ENCODE results near the gene TMED8. TPM values are rescaled to one million over a fixed set of nuclear protein-coding genes. Genes with fewer than 3 reads are reported as not detected.

The TMED8 gene
- total RNA-seq, 1 donor from 2014 or later: 10.7 TPM

DNA sequence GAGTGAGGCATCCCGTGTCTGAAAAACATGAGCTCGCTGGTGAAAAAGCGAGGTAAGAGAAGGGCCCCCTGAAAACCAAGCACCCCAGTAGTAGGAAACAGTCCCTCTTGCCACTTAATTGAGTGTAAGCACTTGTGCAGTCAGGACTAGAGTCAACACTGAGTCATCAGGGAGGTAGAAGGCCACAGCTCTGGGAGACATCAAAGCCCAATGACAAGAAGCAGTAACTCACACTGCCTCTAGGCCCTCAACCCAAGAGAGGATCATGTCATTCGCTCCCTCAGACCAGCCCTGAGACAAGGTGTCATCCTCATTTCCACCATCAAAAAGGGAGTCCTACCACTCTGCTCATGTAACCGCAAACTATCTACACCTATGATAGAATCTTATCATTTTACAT lies 74.0 kb downstream of the TMED8 start:
- DNase-seq (ENCODE audit: extremely low read depth, low read depth, low spot score): no peak

DNA sequence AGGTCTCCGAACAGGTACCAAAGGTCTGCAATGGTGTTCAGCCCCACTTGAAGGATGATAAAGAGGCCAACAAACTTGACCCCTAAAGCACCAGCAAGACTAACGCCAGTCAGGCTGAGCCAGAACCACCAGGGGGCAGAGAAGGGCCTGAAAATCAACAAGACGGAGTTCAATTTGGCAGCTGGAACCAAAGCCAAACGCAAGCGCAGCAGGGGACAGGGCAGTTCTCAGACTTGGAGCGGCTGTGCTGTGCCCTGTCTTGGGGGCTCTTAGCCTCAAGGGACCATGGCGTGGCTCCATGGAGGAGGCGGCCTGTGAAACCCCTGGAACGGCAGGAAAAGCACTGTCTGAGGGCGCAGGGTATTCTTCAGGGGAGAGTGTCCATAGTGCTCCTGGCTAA lies 75.8 kb downstream of the TMED8 start:
- DNase-seq (ENCODE audit: extremely low read depth, low read depth, low spot score): peak; percentile 60

- DNase-seq (ENCODE audit: extremely low read depth, low read depth, low spot score): no peak
Measured at GRCh38 chr14:77299771-77300170, 77.1 kb downstream of the TMED8 start.

GRCh38 chr14:77296906-77297305 lies 80.0 kb downstream of the TMED8 start:
- no peak for DNase-seq (ENCODE audit: extremely low read depth, low read depth, low spot score)

GRCh38 chr14:77296155-77296554 lies 80.7 kb downstream of the TMED8 start:
- DNase-seq (ENCODE audit: extremely low read depth, low read depth, low spot score): no peak

DNA sequence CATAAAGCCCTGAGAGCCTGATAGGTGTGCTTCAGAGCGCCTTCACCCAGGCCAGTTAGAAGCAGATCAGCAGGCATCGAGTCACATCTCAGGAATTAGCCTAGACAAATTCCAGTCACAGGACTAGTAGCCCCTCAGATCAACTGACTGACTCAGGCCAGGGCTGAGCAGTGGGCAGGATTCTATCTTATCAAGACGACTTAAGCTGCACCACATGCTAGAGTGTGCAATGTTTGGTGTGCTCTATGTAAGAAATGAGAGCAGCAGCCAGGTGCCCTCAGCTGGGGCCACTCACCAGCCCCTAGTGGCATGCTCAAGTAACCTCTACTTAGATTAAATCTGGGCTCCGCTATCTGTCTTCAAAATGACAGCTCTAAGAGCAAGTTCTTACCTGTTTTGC lies 86.2 kb downstream of the TMED8 start:
- no peak for DNase-seq (ENCODE audit: extremely low read depth, low read depth, low spot score)

GRCh38 chr14:77286576-77286975 lies 90.3 kb downstream of the TMED8 start:
- DNase-seq (ENCODE audit: extremely low read depth, low read depth, low spot score): no peak

Other genes starting within 250 kb of the TMED8 start
- not detected in 2 replicates for gene ZDHHC22, start 235.3 kb downstream of the TMED8 start, total RNA-seq
- 0.35 and 0.82 TPM in 2 replicates for gene TMEM63C, start 195.3 kb downstream of the TMED8 start, total RNA-seq
- not detected in 2 replicates for gene NGB, start 105.9 kb downstream of the TMED8 start, total RNA-seq
- 14.6 and 34.3 TPM in 2 replicates for gene POMT2, start 56.2 kb downstream of the TMED8 start, total RNA-seq
- gene GSTZ1, start 56.1 kb downstream of the TMED8 start, total RNA-seq: 16.0 and 20.2 TPM in 2 replicates
- gene SAMD15, start 285 bp upstream of the TMED8 start, total RNA-seq: 1.1 and 3.3 TPM in 2 replicates
- 0.12 TPM in 1 of 2 replicates, not detected in the other for gene NOXRED1, start 46.4 kb upstream of the TMED8 start, total RNA-seq
- gene VIPAS39, start 80.5 kb upstream of the TMED8 start, total RNA-seq: 29.1 and 29.6 TPM in 2 replicates
- gene AHSA1, start 81.0 kb upstream of the TMED8 start, total RNA-seq: 113 and 121 TPM in 2 replicates
- gene ISM2, start 121.7 kb upstream of the TMED8 start, total RNA-seq: 0.41 TPM in 1 of 2 replicates, not detected in the other
- gene SPTLC2, start 239.5 kb upstream of the TMED8 start, total RNA-seq: 42.6 and 60.3 TPM in 2 replicates

Data from glomerular endothelial cell (primary cell).